Stimulated activated CD4-positive, alpha-beta T cell treated with anti-CD3 and anti-CD28 coated beads, Interleukin-12 subunit alpha, Interleukin-12 subunit beta, amount 100 ng/mL, for 24 hours (primary cell): ENCODE data around the gene RDH11.
"Not testable (repeated sequence)": the region's sequence is repeated elsewhere in the genome, so short reads cannot be mapped to it uniquely, and the experiment has no call there.

Experiments
- DNase-seq, 2 experiments: peaks; one replicate each; pipeline ENCODE4 v3.0.0-alpha.2; 2020; ENCODE audit warnings: low read depth in 2 of 2

RDH11 gene

DNA sequence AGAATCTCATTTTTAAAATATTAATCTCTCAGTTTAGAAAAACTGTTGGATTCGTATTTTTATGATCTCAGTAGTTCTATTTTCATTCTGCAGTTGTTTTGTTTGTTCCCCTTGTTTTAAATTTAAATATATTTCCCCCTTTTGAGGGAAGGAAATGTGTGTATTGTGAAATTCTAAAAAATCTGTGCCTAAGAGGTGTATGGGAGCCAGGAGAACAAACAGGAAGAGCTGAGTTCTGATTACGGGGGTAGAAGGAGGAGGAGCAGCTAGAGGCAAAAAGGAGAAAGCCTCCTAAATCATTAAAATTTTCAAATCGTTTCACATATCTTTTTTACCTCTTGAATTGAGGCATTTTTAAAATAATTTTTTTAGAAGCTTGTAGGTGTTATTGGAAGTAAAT is 8.4 kb upstream of the RDH11 start:
- DNase-seq = no peak

- DNase-seq = not testable (repeated sequence)
These were observed 5.9 kb upstream of the RDH11 start, which contains the start of gene RDH12 for GRCh38 chr14:67701492-67701891. TSS of gene RDH12 (plus strand) at chr14:67701886. CDS start at chr14:67722643, 20,757 bp downstream.

DNA sequence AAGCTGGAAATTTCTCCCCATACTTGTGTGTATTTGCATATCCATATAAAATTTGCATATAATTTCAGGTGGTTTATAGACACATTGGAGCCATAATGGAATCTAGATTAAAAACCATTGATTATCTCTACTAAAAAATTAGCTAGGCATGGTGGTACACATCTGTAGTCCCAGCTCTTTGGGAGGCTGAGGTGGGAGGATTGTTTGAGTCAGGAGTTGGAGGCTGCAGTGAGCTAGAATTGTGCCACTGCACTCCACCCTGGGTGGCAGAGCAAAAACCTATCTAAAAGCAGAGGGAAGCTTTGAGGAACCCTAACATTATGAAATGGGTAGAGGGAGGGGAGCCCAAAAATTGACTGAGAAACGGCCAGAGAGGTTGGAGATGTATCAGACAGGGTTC is 2.6 kb upstream of the RDH11 start:
- DNase-seq = no peak

- no peak for DNase-seq
These were observed 1.4 kb upstream of the RDH11 start for GRCh38 chr14:67697006-67697405.

DNA sequence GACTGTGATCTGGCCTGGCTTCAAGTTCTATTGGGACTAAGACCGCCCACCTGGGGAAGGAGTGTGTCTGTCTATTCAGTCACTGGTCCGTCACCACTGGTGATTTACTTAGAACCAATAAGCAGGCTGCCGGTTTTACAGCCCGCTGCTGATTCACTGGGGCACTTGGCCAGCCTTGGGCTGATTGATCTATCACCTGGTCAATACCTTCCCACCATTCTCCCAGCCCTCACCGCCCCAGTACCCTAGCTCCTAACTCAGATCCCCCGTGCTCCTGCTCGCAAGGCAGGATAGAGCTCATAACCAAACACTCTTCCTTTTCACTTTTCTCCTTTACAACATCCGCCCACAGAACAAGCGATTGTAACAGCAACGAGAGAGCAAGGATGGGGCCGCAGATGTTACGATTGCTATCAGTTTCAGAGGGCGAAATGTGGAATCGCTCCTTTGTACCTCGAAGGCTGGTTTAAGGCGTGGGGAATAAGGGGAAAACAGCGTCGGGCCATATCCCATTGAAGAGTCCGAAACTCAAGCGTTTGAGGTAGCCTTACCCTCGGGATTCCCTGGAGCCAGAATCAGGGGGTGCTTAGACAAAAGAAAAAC is 672 bp downstream of the RDH11 start:
- DNase-seq = peak; percentile 47 to 68

- DNase-seq = no peak
These were observed 5.6 kb downstream of the RDH11 start for GRCh38 chr14:67690011-67690410.

DNA sequence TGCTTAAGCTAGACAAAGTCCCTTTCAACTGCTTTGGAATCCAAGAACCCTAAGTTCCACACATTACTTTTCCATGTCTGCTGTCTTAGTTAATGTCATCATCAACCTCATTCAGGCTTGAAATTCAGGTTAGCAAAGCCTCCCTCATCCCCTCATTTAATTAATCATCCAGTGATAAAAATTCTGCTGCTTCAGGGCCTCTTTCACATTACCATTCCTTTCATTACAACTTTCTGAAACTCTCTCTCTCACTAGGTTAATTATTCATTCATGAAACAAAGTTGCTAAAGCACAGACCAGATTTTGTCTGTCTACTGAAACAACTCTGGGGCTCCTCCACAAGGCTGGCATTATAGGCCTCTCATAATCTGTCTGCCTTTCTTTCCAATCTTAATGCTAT is 11.7 kb downstream of the RDH11 start:
- no peak for DNase-seq

- no peak for DNase-seq
These were observed 14.6 kb downstream of the RDH11 start for GRCh38 chr14:67680941-67681340.

DNA sequence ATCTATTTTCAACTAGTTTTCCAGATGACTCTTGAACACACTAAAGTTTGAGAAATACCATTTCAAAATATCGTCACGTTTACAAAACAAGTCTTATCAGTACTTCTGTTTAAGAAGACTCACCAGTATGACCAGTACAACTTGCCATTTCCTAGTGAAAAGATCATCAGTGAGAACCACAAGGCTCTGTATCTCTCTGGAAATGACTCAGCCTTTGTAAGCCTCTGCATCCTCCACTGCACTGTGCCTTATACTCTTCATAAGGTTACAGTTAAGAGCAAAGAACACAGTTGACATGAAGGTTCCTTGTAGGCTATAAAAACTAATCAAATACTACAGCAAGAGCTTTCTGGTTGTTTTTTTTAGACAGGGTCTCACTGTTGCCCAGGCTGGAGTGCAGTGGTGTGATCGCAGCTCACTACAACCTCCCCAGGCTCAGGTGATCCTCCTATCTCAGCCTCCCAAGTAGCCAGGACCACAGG is 15.4 kb downstream of the RDH11 start:
- DNase-seq = no peak

DNA sequence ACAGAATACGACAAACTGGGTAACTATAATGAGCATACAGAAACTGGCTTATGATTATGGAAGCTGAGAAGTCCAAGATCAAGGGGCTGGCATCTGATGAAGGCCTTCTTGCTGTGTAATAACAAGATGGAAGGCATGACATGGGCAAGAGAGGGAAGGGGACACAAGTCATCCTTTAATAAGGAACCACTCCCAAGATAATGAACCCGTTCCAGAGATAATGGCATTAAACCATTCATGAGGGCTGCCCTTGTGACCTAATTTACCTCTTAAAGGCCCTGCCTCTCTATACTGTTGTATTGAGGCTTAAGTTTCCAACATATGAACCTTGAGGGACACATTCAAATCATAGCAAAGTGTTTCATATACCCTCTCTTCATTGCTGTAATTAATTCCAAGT is 16.6 kb downstream of the RDH11 start:
- no peak for DNase-seq

GRCh38 chr14:67675219-67675582 is 20.4 kb downstream of the RDH11 start:
- no peak for DNase-seq

GRCh38 chr14:67674480-67675218 is 20.9 kb downstream of the RDH11 start, which contains the start of gene VTI1B:
TSS of gene VTI1B (minus strand) at chr14:67674632. CDS start at chr14:67674489, 143 bp downstream.
- peak; percentile 59 to 61 for DNase-seq

DNA sequence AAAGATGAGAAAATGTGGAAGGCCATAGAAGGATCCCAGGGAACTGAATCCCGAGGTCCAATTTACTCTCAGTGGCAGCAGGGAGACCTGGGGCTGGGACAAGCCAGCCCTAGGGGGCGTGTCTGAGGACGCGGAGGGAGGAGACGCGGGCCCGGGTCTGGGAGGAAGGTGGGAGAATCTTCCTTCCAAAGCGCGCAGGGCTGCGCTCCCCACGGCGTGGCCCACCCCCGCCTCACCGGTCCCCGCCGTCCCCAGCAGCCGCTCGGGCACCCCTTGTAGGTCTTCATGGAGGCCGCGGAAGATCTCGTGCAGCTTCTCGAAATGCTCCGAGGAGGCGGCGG is 21.5 kb downstream of the RDH11 start:
- peak in 1 of 2 experiments; percentile 53 for DNase-seq

DNA sequence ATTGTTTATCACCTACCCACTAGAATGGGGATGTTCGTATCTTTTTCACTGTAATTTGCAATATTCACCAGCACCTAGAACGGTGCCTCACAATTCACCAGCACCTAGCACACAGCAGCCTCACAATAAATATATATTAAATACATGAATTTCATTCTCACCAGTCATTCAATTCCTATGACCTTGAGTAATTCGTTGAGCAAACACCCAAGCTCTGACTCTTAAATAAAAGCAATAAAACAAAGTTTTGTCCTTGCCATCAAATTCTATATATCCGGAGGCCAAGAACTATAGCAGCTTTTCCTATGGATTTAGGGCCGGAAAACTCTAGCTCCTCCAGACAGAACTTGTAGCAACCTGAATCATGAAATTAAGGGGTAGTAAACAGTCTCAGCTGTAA is 22.1 kb downstream of the RDH11 start:
- no peak for DNase-seq

DNA sequence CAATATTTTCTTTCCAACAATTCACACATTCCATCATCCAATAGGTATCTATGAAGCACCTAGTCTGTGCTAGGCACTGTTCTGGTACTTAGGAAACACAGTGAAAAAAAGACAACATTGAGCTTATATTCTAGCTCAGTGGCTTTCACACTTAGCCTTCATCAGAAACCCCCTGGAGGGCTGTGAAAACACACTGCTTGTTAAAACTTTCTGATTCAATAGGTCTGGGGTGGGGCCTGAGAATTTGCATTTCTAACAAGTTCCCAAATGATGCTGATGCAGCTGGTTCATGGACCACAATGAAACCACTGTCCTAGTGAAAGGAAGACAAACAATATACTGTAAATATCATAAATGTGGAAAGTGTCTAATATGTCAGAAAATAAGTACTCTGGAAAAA is 27.0 kb downstream of the RDH11 start:
- DNase-seq = no peak

DNA sequence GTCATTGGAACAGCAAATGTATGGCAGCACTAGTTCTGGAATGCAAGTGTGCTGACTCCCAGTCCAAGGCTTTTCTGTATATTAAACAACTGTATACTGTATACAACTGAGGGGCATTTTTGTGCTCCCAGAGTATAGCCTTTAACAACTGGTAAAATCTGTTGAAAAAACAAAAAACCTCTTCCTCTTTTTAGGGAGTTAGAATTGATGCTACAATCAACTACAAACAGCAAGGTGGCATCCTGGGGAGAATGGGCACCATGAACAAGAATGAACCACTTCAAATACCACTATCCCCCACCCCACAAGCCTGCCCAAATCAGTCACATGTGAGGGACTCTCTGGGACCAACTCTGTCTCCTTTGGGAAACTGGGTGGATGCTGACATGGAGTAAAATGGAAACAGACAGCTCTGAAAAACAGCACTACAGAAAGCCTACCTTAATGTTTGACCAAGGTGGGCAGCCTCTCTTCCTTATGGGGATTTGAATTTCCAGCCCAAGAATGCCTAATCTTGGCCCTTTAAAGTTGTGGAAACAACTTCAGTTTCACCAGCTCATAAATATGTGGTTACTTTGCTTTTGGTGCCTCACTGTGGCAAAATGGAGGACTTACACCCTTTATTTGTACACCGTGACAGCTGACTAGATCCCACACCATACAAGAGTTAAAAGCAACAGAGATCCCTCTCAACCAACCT is 28.7 kb downstream of the RDH11 start:
- DNase-seq = no peak

GRCh38 chr14:67665868-67666267 is 29.7 kb downstream of the RDH11 start:
- DNase-seq = no peak

- no peak for DNase-seq
These were observed 31.9 kb downstream of the RDH11 start for GRCh38 chr14:67663633-67664032.

- no peak for DNase-seq
These were observed 41.8 kb downstream of the RDH11 start for GRCh38 chr14:67653651-67654280.

DNA sequence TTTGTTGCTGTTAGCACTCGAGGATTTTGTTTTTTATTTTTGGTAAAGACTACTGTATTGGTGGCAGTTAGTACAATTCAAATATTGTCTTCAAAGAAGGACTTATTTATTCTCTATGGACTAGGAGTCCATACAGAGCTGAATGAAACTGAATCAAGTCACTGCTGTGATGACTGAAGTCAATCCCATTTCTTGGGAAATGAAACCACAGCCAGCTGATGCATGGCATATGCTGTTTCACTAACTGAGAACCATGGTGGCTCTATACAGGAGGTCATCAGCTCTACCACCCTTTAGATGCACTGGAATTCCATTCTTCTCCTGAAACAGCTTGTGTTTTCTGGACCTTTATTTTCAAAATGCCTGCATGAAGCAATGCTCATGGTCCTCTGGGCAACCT is 43.4 kb downstream of the RDH11 start:
- DNase-seq = no peak

GRCh38 chr14:67650694-67651093 is 44.9 kb downstream of the RDH11 start:
- DNase-seq = no peak

DNA sequence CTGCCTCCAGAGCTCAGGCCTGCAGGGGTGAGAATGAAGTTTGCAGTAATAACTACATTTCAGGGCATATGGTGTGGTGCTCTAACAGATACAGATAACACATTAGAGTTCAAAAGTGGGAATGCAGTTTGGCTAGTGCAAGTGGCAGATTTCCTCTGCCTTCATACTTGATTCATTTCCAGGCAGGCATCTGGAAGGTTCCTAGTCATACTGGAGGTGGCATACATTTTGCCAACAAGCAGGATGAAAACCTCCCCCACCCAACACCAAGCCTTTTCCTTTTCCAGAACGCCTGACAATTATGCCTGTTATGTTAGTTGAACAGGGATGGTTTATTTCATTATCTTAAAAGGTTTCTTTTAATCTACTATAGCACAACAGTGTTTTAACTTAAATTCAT is 45.4 kb downstream of the RDH11 start:
- DNase-seq = no peak
